GM12878 (cell line): ENCODE measurements around the gene CFAP299. TPM values are rescaled to one million over a fixed set of nuclear protein-coding genes. Genes with fewer than 3 reads are reported as not detected.
"Not testable (repeated sequence)": the region's sequence is repeated elsewhere in the genome, so short reads cannot be mapped to it uniquely, and the experiment has no call there.

Source experiments
- ATAC-seq: fragments of 200-7000 bp; cut with Tn5 transposase; 3 replicates; pipeline ENCODE4 v1.9.1; 2020; ENCODE audit warnings: mild to moderate bottlenecking, moderate library complexity
- BruUV-seq: library from RNA; stranded (reverse); fragments of 400-500 nt; replicated peaks from 2 replicates; lab custom pipeline; 2021; lab: Mats Ljungman, UMichigan
- CTCF ChIA-PET: fragments of 300-600 bp; sonication (Branson Sonifier 250); formaldehyde crosslinking; extraction: SDS; loops from one replicate; lab custom pipeline; 2021; ENCODE audit warnings: inconsistent platforms; lab: Yijun Ruan, JAX
- POLR2A ChIA-PET: fragments of 350-600 bp; formaldehyde crosslinking; extraction: SDS; loops from one replicate; lab custom pipeline; 2021; ENCODE audit warnings: inconsistent platforms; lab: Charles Lee
- RAD21 ChIA-PET: fragments of 300-600 bp; sonication (Branson Sonifier 250); formaldehyde crosslinking; loops from one replicate; lab custom pipeline; 2023; ENCODE audit warnings: antibody characterized with exemption; ENCODE audit not compliant: unreplicated experiment; lab: Charles Lee
- SMC1A ChIA-PET: fragments of 300-600 bp; sonication (Branson Sonifier 250); formaldehyde crosslinking; loops from one replicate; lab custom pipeline; 2023; ENCODE audit not compliant: unreplicated experiment, uncharacterized antibody; lab: Charles Lee
- DNase-seq: peaks from one replicate; pipeline ENCODE4 v3.0.0-alpha.2; 2011; ENCODE audit warnings: low read depth, low spot score
- FAIRE-seq: peaks from 3 replicates; lab custom pipeline; 2011; peaks lifted over from hg19 to GRCh38; lab: Jason Lieb, UNC
- H2AFZ ChIP-seq: 2 replicates; pipeline ENCODE4 v1.6.0; 2011; ENCODE audit warnings: low read depth, low read length, control low read depth; ENCODE audit not compliant: control insufficient read depth
- H3K27ac ChIP-seq: 2 replicates; pipeline ENCODE4 v1.5.1; 2011; ENCODE audit warnings: control low read depth; ENCODE audit not compliant: control insufficient read depth, insufficient read depth
- H3K27me3 ChIP-seq, 2 experiments: replicated peaks in 1 of 2; 2 replicates each; pipeline versions ENCODE4 v1.6.0 to v1.6.1; 2011; ENCODE audit warnings: low read length in 1 of 2; ENCODE audit not compliant: control insufficient read depth in 2 of 2, insufficient read depth in 2 of 2
- H3K36me3 ChIP-seq, 2 experiments: 2 replicates each; pipeline ENCODE4 v1.5.1; 2011; ENCODE audit warnings: low read length in 1 of 2; ENCODE audit not compliant: control insufficient read depth in 2 of 2, insufficient read depth in 2 of 2
- H3K4me1 ChIP-seq: 2 replicates; pipeline ENCODE4 v1.6.1; 2011; ENCODE audit warnings: mild to moderate bottlenecking, low read length, moderate library complexity, mixed read lengths; ENCODE audit not compliant: control insufficient read depth, insufficient read depth
- H3K4me2 ChIP-seq: 2 replicates; pipeline ENCODE4 v1.6.0; 2011; ENCODE audit warnings: control low read depth; ENCODE audit not compliant: control insufficient read depth, insufficient read depth
- H3K4me3 ChIP-seq: fragments of 200-600 bp; sonication (generic); 2 replicates; pipeline ENCODE4 v1.5.1; 2016
- H3K79me2 ChIP-seq: 2 replicates; pipeline ENCODE4 v1.6.0; 2011; ENCODE audit warnings: low read length; ENCODE audit not compliant: control insufficient read depth, insufficient read depth
- H3K9ac ChIP-seq: 2 replicates; pipeline ENCODE4 v1.8.0; 2011; ENCODE audit warnings: low read length, control low read depth, mixed read lengths; ENCODE audit not compliant: control insufficient read depth, insufficient read depth
- H3K9me3 ChIP-seq: replicated peaks from 3 replicates; pipeline ENCODE4 v1.5.1; 2011; ENCODE audit warnings: mild to moderate bottlenecking, low read length; ENCODE audit not compliant: control insufficient read depth, insufficient read depth
- H4K20me1 ChIP-seq: 2 replicates; pipeline ENCODE4 v1.6.0; 2011; ENCODE audit not compliant: control insufficient read depth, insufficient read depth
- BCL11A ChIP-seq: IDR thresholded peaks from 2 replicates; pipeline ENCODE4 v1.6.1; 2011; ENCODE audit warnings: low read depth, low read length
- FOXK2 ChIP-seq: fragments of 450-650 bp; IDR thresholded peaks from 2 replicates; pipeline ENCODE4 v1.6.1; 2017; ENCODE audit warnings: mild to moderate bottlenecking, moderate library complexity
- FOXM1 ChIP-seq: IDR thresholded peaks from 2 replicates; pipeline ENCODE4 v1.6.1; 2012; ENCODE audit warnings: low read depth, mild to moderate bottlenecking, inconsistent platforms, low read length, moderate library complexity
- MLLT1 ChIP-seq: fragments of 450-650 bp; IDR thresholded peaks from 2 replicates; pipeline ENCODE4 v1.6.1; 2016; ENCODE audit warnings: mild to moderate bottlenecking
- NBN ChIP-seq: fragments of 450-650 bp; IDR thresholded peaks from 2 replicates; pipeline ENCODE4 v1.6.1; 2016
- NR2C1 ChIP-seq: fragments of 450-650 bp; IDR thresholded peaks from 2 replicates; pipeline ENCODE4 v1.6.1; 2017; ENCODE audit warnings: antibody characterized with exemption, mild to moderate bottlenecking, moderate library complexity
- PBX3 ChIP-seq: IDR thresholded peaks from 2 replicates; pipeline ENCODE4 v1.6.1; 2011; ENCODE audit warnings: mild to moderate bottlenecking, low read depth, low read length, moderate library complexity; ENCODE audit not compliant: insufficient replicate concordance
- SP1 ChIP-seq: IDR thresholded peaks from one replicate; pipeline ENCODE4 v1.6.1; 2011; ENCODE audit warnings: low read depth, low read length
- YY1 ChIP-seq: IDR thresholded peaks from 2 replicates; pipeline ENCODE4 v1.6.1; 2011; ENCODE audit warnings: low read depth, mild to moderate bottlenecking, low read length
- WGBS: methylation state at CpG from one replicate; pipeline ENCODE4 v1.1.6; 2016; ENCODE audit warnings: low lambda C conversion rate; ENCODE audit not compliant: insufficient replicate concordance, insufficient coverage; ENCODE audit errors: missing lambda C conversion rate; 5-methylcytosine and 5-hydroxymethylcytosine counted together
- in situ Hi-C: fragments of 300-500 bp; cut with MboI; formaldehyde crosslinking; loops from 9 replicates; pipeline ENCODE4 v1.14.3; 2018; ENCODE audit warnings: mixed read lengths
- intact Hi-C: fragments of 100-400 bp; cut with micrococcal nuclease; formaldehyde crosslinking; loops from one replicate; pipeline ENCODE4 v1.14.2; 2022; ENCODE audit not compliant: unreplicated experiment
- polyA plus RNA-seq, 11 experiments: library from polyadenylated mRNA; depleted of rRNA in 4 of 11; unstranded in 6 of 11; stranded (reverse) in 5 of 11; fragments of >200 nt; fragmentation: Nextera tagmentation in 4 of 11; fragmentation: Illumina TruSeq in 1 of 11; extraction: Ambion mirVana in 4 of 11; extraction: Trizol in 1 of 11; gene quantifications; 1 replicate in 1 of 11; 2 replicates in 10 of 11; pipeline versions ENCODE4 v1.2.1 to v1.2.3, GENCODE V29; 2011 to 2016; ENCODE audit warnings: inconsistent platforms in 2 of 11, missing spikeins in 2 of 11, low read depth in 1 of 11
- total RNA-seq, 4 experiments: library from RNA; depleted of rRNA in 3 of 4; stranded (reverse); fragments of >200 nt in 3 of 4; fragmentation: Illumina TruSeq in 1 of 4; extraction: Trizol in 1 of 4; gene quantifications; 2 replicates each; pipeline versions ENCODE4 v1.2.1 to v1.2.3, GENCODE V29; 2013 to 2021

CFAP299 gene
- total and polyA plus RNA-seq, 10 of the 15 experiments (the other 5 are each of a cell fraction or from before 2014, with no cell fraction given): 0.06 to 0.34 TPM; not detected in 8

GRCh38 chr4:80340036-80340435, 4.5 kb downstream of the CFAP299 start:
- no peaks in the 10 kb centered on the region for H3K9me3 ChIP-seq
- in situ Hi-C loops: no loop called here
- H3K9ac ChIP-seq: no peak overlapping the region

GRCh38 chr4:80342684-80343083, 7.2 kb downstream of the CFAP299 start:
- H3K79me2 ChIP-seq, H3K27me3 ChIP-seq, POLR2A ChIA-PET, in situ Hi-C loops, H3K36me3 ChIP-seq, H3K4me2 ChIP-seq, FAIRE-seq, H3K9ac ChIP-seq, H3K4me1 ChIP-seq, H3K9me3 ChIP-seq, intact Hi-C loops, H3K27ac ChIP-seq, H4K20me1 ChIP-seq, BruUV-seq, H2AFZ ChIP-seq, ATAC-seq, H3K4me3 ChIP-seq, DNase-seq, RAD21 ChIA-PET: not testable (repeated sequence)
- ChIA-PET CTCF (interaction anchor here (0.8 to 1.6 kb wide), 2 partner anchors 10 to 16 kb away, joined by 3 to 4 read pairs; no protein-coding TSS in a partner anchor), SMC1A (interaction anchor here (0.7 kb wide), 1 partner anchor 20 kb away, joined by 3 read pairs; no protein-coding TSS in a partner anchor)

More at GRCh38 chr4:80340036-80340435, 4.5 kb downstream of the CFAP299 start:
- SMC1A ChIA-PET: no interaction called here
- H4K20me1 ChIP-seq: no peaks in the 10 kb centered on the region
- no peaks in the 10 kb centered on the region for H3K36me3 ChIP-seq
- RAD21 ChIA-PET: no interaction called here
- TF ChIP-seq NBN (no peak), YY1 (no peak), FOXM1 (no peak), FOXK2 (no peak), SP1 (no peak), NR2C1 (no peak), PBX3 (no peak), MLLT1 (no peak), BCL11A (no peak)
- no peak for FAIRE-seq
- peaks cover 0 to 8% of the 10 kb centered on the region in 2 experiments; a peak in 3 of 4 replicates for H3K27me3 ChIP-seq
- no peak for ATAC-seq
- intact Hi-C loops: no loop called here
- no peak overlapping the region for H2AFZ ChIP-seq
- H3K4me1 ChIP-seq: no peaks in the 10 kb centered on the region; the same call in 1 of the 2 replicates
- POLR2A ChIA-PET: no interaction called here
- 0% methylated on average over 2 of the region's 2 CpGs for WGBS
- BruUV-seq: no TSS peak
- H3K4me3 ChIP-seq: no peak overlapping the region
- H3K4me2 ChIP-seq: no peak overlapping the region
- DNase-seq: no peak
- CTCF ChIA-PET: no interaction called here
- H3K79me2 ChIP-seq: no peaks in the 10 kb centered on the region
- no peak overlapping the region for H3K27ac ChIP-seq
